Hematopoietic multipotent progenitor cell treated with erythropoietin and hydrocortisone succinate and interleukin-3 and kit ligand, for 15 days (in vitro differentiated cells): ENCODE results near the gene RAPSN.

Experiments used
- DNase-seq: peaks from one replicate; pipeline ENCODE4 v3.0.0-alpha.2; 2015; ENCODE audit warnings: low spot score

Gene RAPSN

GRCh38 chr11:47434011-47434786, 14.7 kb downstream of the RAPSN start:
- DNase-seq: no peak

GRCh38 chr11:47433157-47433556, 15.8 kb downstream of the RAPSN start:
- DNase-seq: no peak

- DNase-seq: no peak
These were observed 17.4 kb downstream of the RAPSN start for GRCh38 chr11:47431356-47432083.

- DNase-seq: no peak
These were observed 18.4 kb downstream of the RAPSN start for GRCh38 chr11:47430524-47430923.

- peak; percentile 99 for DNase-seq
These were observed 22.6 kb downstream of the RAPSN start, which contains the start of gene PSMC3 for GRCh38 chr11:47426062-47426956. TSS of gene PSMC3 (minus strand) at chr11:47426439. CDS start at chr11:47426279, 160 bp downstream.

- DNase-seq: no peak
These were observed 23.3 kb downstream of the RAPSN start for GRCh38 chr11:47425611-47426010.

GRCh38 chr11:47418454-47419259, 30.3 kb downstream of the RAPSN start:
- DNase-seq: no peak

- DNase-seq: no peak
These were observed 31.2 kb downstream of the RAPSN start for GRCh38 chr11:47417712-47418111.

GRCh38 chr11:47415949-47416472, 32.9 kb downstream of the RAPSN start:
- no peak for DNase-seq

- DNase-seq: no peak
These were observed 33.7 kb downstream of the RAPSN start for GRCh38 chr11:47415091-47415854.

GRCh38 chr11:47414685-47415070, 34.3 kb downstream of the RAPSN start:
- no peak for DNase-seq

- no peak for DNase-seq
These were observed 34.8 kb downstream of the RAPSN start for GRCh38 chr11:47413908-47414684.

GRCh38 chr11:47413351-47413750, 35.6 kb downstream of the RAPSN start:
- no peak for DNase-seq

- peak; percentile 53 for DNase-seq
These were observed 36.8 kb downstream of the RAPSN start for GRCh38 chr11:47411884-47412746.

- DNase-seq: no peak
These were observed 38.3 kb downstream of the RAPSN start for GRCh38 chr11:47410370-47411264.

- no peak for DNase-seq
These were observed 39.2 kb downstream of the RAPSN start for GRCh38 chr11:47409440-47410369.
